Upper lobe of left lung (tissue), 6 donors: ENCODE measurements around the gene PSORS1C2. TPM values are rescaled to one million over a fixed set of nuclear protein-coding genes. Genes with fewer than 3 reads are reported as not detected.
A peak's percentile ranks its signal among the peaks of the same experiment; 100 is the strongest.

Experiments used
- ATAC-seq, 2 donors: fragments of 200-7000 bp; cut with Tn5 transposase; one replicate each; pipeline ENCODE4 v1.9.1; 2022; ENCODE audit warnings: mild to moderate bottlenecking in 2 of 2, moderate library complexity in 2 of 2; ENCODE audit not compliant: low FRiP score in 2 of 2
- DNase-seq, 2 donors: peaks; one replicate each; pipeline ENCODE4 v3.0.0-alpha.2; 2019 to 2020
- H3K27ac ChIP-seq, 4 donors: fragments of 200-600 bp; sonication (generic); one replicate each; pipeline ENCODE4 v1.5.1; 2016 to 2019
- H3K27me3 ChIP-seq, 4 donors: fragments of 200-600 bp; sonication (generic); one replicate each; pipeline ENCODE4 v1.5.1; 2017 to 2019
- H3K36me3 ChIP-seq, 4 donors: fragments of 200-600 bp; sonication (generic); one replicate each; pipeline ENCODE4 v1.5.1; 2016 to 2019
- H3K4me1 ChIP-seq, 4 donors: fragments of 200-600 bp; sonication (generic); one replicate each; pipeline ENCODE4 v1.5.1; 2018 to 2019
- H3K4me3 ChIP-seq, 4 donors: fragments of 200-600 bp; sonication (generic); one replicate each; pipeline ENCODE4 v1.5.1; 2017 to 2019; ENCODE audit warnings: mild to moderate bottlenecking in 2 of 4, moderate library complexity in 1 of 4
- H3K9me3 ChIP-seq, 4 donors: fragments of 200-600 bp; sonication (generic); one replicate each; pipeline ENCODE4 v1.5.1; 2018 to 2019
- EP300 ChIP-seq, 4 donors: sonication (generic); formaldehyde crosslinking; IDR thresholded peaks; one replicate each; pipeline ENCODE4 v1.5.1; 2017; ENCODE audit warnings: antibody characterized with exemption in 4 of 4, control low read depth in 2 of 4
- POLR2A ChIP-seq, 4 donors: fragments of 450-650 bp; IDR thresholded peaks; one replicate each; pipeline ENCODE4 v1.5.1; 2016 to 2017; ENCODE audit warnings: antibody characterized with exemption in 4 of 4, mild to moderate bottlenecking in 2 of 4
- POLR2AphosphoS5 ChIP-seq, 2 donors: sonication (generic); formaldehyde crosslinking; IDR thresholded peaks; one replicate each; pipeline ENCODE4 v1.5.1; 2017; ENCODE audit warnings: antibody characterized with exemption in 2 of 2
- WGBS, 2 donors: methylation state at CpG; one replicate each; pipeline ENCODE4 v1.1.5; 2017 to 2018; 5-methylcytosine and 5-hydroxymethylcytosine counted together
- total RNA-seq, 6 donors: library from RNA; depleted of rRNA in 4 of 6; stranded (reverse); fragments of >200 nt in 4 of 6; gene quantifications; one replicate each; pipeline versions ENCODE4 v1.1.0 to v1.2.1, GENCODE V29; 2016 to 2021
- TF ChIP-seq, protein P1 (sequence below), 6 experiments: fragments of 450-650 bp in 4 of 6; fragments of 200-600 bp in 2 of 6; sonication (generic) in 2 of 6; IDR thresholded peaks; one replicate each; pipeline ENCODE4 v1.5.1; 2016 to 2019; ENCODE audit warnings: antibody characterized with exemption in 6 of 6
- donor health status: DM: no; HTN: no; CAD: no; lungs with moderate emphysema.
- donor health status: DM: no; HTN: yes; CAD: no; lungs with severe emphysema.

The PSORS1C2 gene
- total RNA-seq, 6 donors from 2014 or later: not detected

DNA sequence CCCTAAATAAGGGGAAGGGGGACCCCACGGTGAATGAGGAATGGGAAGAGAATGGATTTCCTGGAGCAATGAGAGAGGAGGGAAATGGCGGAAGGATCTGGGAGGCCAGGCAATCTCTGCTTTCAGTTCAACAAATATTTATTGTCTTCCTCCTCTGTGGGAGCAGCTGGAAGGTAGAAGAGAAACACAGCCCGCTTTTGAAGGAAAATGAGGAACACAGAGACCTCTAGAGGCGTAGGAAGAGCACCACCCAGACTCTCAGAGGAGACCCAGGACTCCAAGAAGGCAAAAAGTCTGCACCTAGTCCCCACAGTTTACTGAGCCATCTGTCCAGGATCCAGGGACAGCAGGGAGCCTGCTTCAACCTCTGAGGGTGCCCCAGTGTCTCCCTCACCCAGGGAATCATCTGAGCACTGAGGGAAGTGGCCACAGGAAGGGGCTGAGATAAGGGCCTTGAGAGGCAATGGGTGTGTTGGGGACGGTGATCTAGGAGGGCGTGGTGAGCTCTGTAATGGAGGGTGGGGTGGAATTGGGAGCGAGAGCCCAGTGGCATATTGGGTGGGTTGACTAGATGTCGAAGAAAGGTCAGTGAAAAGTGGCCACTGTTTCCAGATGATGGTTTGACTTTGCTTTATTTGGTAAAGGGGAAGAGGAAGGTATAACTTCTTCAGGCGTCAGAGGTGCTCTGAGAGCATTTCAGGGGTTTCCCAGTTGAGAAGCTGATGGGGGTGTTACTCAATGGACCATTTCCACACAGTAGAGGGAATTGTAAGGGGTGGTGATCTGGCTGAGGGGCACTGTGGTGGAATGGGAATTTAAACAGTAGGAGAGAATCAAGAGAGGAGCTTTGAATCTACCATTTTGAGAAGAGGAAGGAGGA lies 23.7 kb downstream of the PSORS1C2 start:
- Histone ChIP-seq H3K27me3 (no peaks in the 10 kb centered on the region), H3K4me3 (peak overlapping the region in 3 of 4 donors; percentile 14 to 34 (median 26)), H3K36me3 (no peaks in the 10 kb centered on the region), H3K27ac (peak overlapping the region; percentile 69 to 78 (median 73)), H3K4me1 (peaks cover 7 to 26% (median 14%) of the 10 kb centered on the region in 4 donors), H3K9me3 (no peaks in the 10 kb centered on the region)
- DNase-seq (no peak), ATAC-seq (peak in 1 of 2 donors; percentile 33)
- WGBS, 2 donors: 47 to 56% methylated on average over 9 of the region's 9 CpGs
- TF ChIP-seq EP300 (IDR thresholded peaks at IDR 0.05): no peak
- TF ChIP-seq, protein P1, sequence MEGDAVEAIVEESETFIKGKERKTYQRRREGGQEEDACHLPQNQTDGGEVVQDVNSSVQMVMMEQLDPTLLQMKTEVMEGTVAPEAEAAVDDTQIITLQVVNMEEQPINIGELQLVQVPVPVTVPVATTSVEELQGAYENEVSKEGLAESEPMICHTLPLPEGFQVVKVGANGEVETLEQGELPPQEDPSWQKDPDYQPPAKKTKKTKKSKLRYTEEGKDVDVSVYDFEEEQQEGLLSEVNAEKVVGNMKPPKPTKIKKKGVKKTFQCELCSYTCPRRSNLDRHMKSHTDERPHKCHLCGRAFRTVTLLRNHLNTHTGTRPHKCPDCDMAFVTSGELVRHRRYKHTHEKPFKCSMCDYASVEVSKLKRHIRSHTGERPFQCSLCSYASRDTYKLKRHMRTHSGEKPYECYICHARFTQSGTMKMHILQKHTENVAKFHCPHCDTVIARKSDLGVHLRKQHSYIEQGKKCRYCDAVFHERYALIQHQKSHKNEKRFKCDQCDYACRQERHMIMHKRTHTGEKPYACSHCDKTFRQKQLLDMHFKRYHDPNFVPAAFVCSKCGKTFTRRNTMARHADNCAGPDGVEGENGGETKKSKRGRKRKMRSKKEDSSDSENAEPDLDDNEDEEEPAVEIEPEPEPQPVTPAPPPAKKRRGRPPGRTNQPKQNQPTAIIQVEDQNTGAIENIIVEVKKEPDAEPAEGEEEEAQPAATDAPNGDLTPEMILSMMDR (IDR thresholded peaks at IDR 0.05): peak in 2 of 6 experiments; percentile 21 to 23

DNA sequence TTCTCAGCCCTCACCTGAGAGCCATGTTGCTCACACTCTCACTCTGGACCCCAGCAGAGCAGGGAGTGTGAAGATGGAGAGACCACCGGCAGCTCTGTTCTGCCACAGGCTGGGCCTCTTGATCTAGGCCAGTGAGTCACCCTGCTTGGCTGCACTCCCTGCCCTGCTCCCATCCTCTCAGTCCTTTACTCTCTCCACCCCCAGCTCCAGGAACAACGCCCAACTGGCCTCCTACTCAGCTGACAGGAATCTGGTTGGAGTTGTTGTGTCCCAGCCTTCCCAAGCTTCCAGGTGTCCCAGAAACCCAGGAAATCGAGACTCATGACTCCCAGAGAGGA lies 24.4 kb downstream of the PSORS1C2 start, which contains the start of gene PSORS1C1:
Gene PSORS1C1, plus strand, starts transcription at position 260 of the 338 bp plus-strand sequence. CDS start 14,833 bp downstream, outside the sequence.
- Histone ChIP-seq H3K27me3 (no peaks in the 10 kb centered on the region), H3K4me3 (peak within 1 kb of the TSS in 3 of 4 donors; percentile 14 to 34 (median 26)), H3K9me3 (no peaks in the 10 kb centered on the region), H3K36me3 (no peaks in the 10 kb centered on the region), H3K27ac (peak within 1 kb of the TSS; percentile 69 to 78 (median 73)), H3K4me1 (peaks cover 7 to 26% (median 14%) of the 10 kb centered on the region in 4 donors)
- no peak for TF ChIP-seq EP300 (IDR thresholded peaks at IDR 0.05)
- peak; percentile 41 to 61 for TF ChIP-seq POLR2AphosphoS5 (IDR thresholded peaks at IDR 0.05)
- ATAC-seq: peak; percentile 89 to 95
- 13 to 31% methylated on average over 3 of the region's 3 CpGs for WGBS, 2 donors
- DNase-seq: peak in 1 of 2 donors; percentile 87

DNA sequence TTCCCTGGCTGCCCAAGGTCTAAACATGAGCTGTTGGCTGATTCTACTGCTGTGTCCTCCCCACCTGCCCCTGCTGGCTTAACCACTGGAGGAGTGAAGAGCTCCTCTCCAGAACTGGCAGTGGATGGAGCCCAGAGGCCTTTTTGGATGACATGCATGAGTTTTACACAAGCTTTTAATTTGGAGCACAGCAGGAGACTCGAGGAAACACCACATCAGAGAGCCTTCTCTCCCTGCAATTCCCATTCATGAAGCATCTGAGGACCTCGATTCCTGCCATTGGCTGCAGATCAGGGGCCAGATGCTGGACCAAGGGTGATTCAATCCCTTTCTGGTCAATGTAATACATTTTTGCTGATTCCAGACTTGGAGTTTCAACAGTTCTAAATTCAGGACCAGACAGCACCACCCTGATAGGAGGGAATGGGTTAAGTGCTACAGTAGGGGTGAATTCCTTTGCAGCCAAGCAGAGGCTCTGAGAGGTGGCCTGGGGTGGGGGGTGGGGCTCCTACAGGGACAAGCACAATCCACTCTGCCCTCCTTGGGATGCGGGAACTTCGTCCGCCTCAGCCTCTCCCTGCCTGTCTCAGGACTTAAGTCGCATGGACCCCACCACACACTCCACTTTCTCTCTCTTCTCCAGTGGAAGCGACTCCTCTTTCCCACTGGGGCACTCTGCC lies 24.9 kb downstream of the PSORS1C2 start:
- no peak for TF ChIP-seq EP300 (IDR thresholded peaks at IDR 0.05)
- TF ChIP-seq POLR2A (IDR thresholded peaks at IDR 0.05): no peak
- TF ChIP-seq, protein P1 (IDR thresholded peaks at IDR 0.05): no peak
- no peak for TF ChIP-seq POLR2AphosphoS5 (IDR thresholded peaks at IDR 0.05)
- Histone ChIP-seq H3K4me3 (no peak overlapping the region), H3K9me3 (no peaks in the 10 kb centered on the region), H3K27me3 (no peaks in the 10 kb centered on the region), H3K36me3 (no peaks in the 10 kb centered on the region), H3K4me1 (peaks cover 7 to 26% (median 14%) of the 10 kb centered on the region in 4 donors), H3K27ac (peak overlapping the region; percentile 69 to 78 (median 73))
- DNase-seq (no peak), ATAC-seq (peak in 1 of 2 donors; percentile 21)
- 67 to 77% methylated on average over 7 of the region's 7 CpGs for WGBS, 2 donors

DNA sequence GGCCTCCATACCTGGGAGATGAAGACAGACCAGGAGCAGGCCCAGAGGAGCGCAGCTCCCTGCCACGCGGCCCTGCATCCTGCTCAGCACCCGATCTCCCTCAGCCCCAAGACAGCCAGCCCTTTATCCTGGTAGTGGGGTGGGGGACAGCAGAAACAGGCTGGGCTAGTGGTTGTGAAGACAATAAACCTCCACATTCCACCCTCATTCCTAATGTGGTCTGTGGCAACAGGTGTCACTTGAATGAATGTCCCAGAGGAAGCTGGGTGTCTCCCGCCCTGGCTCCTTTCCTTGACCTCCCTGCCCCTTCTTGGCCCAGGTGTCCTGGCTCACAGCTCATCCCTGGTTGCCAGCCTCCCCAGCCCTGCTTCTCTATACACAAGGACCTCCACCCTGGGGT lies 26.4 kb downstream of the PSORS1C2 start, which contains the start of gene C6orf15:
Gene C6orf15, minus strand, starts transcription at position 98 of the 400 bp plus-strand sequence. Its CDS starts 20 bp downstream, at position 78.
- whole genome bisulfite sequencing, 2 donors: 91 to 97% methylated on average over 5 of the region's 5 CpGs
- Histone ChIP-seq H3K9me3 (no peaks in the 10 kb centered on the region), H3K4me1 (peaks cover 7 to 26% (median 14%) of the 10 kb centered on the region in 4 donors), H3K27me3 (no peaks in the 10 kb centered on the region), H3K27ac (peak within 1 kb of the TSS in 1 of 4 donors; percentile 69), H3K36me3 (no peaks in the 10 kb centered on the region), H3K4me3 (no peak within 1 kb of the TSS)
- no peak for DNase-seq
- ATAC-seq: no peak
- TF ChIP-seq POLR2A (IDR thresholded peaks at IDR 0.05) (no peak), POLR2AphosphoS5 (IDR thresholded peaks at IDR 0.05) (no peak), EP300 (IDR thresholded peaks at IDR 0.05) (no peak)
- TF ChIP-seq, protein P1 (IDR thresholded peaks at IDR 0.05): no peak

DNA sequence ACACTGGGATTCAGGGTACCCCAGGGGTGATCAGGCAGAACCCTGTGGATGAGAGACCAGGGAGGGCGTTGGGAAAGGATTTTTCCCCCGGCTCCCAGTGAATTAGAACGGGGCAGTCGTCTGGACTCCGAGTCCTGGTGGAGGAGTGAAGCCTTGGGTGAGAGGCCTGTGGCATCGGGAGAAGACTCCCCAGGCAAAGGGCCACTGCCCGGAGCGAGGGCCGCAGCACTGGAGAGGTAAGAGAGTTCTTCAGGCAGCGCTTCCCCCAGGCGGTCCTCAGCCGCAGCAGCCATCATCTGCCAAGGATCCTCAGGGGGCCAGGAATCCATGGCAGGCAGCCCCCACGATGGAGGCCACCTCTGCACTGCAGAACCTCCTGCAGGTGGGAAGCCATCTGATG lies 27.2 kb downstream of the PSORS1C2 start:
- Histone ChIP-seq H3K36me3 (no peaks in the 10 kb centered on the region), H3K27me3 (no peaks in the 10 kb centered on the region), H3K27ac (no peak overlapping the region), H3K9me3 (no peaks in the 10 kb centered on the region), H3K4me3 (no peak overlapping the region), H3K4me1 (peaks cover 7 to 26% (median 14%) of the 10 kb centered on the region in 4 donors)
- WGBS, 2 donors: 90 to 93% methylated on average over 8 to 13 of the region's 13 CpGs
- TF ChIP-seq, protein P1 (IDR thresholded peaks at IDR 0.05): no peak
- TF ChIP-seq POLR2A (IDR thresholded peaks at IDR 0.05) (no peak), POLR2AphosphoS5 (IDR thresholded peaks at IDR 0.05) (no peak), EP300 (IDR thresholded peaks at IDR 0.05) (no peak)
- DNase-seq (peak in 1 of 2 donors; percentile 77), ATAC-seq (no peak)
